NCI-H2081 treated with DMSO at 0.1 percent for 48 hours (cell line): ENCODE measurements around the gene LRP1B.
"Not testable (repeated sequence)": the region's sequence is repeated elsewhere in the genome, so short reads cannot be mapped to it uniquely, and the experiment has no call there.

Experiments
- DNase-seq: peaks from one replicate; lab custom pipeline; 2025; lab: John Stamatoyannopoulos, UW

Gene LRP1B

DNA sequence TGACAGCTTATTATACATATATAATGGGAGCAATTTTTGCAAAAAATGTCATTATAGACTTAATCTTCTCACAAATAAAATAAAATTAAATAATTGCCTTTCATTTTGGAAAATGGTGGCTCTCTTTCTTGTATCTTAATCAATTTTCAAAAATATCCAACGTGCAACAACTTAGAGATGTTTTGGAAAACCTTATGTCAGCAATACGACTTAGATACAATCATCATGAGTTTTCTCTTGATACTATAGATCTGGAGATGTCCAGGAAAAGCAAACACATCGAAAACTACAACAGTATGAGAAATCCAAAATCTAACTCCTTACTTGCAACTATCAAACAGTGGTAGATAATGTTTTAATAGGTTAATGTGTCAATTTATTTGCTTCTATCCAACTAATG is 1529.0 kb downstream of the LRP1B start:
- no peak for DNase-seq

- no peak for DNase-seq
These were observed 1529.5 kb downstream of the LRP1B start for GRCh38 chr2:140601342-140601741.

DNA sequence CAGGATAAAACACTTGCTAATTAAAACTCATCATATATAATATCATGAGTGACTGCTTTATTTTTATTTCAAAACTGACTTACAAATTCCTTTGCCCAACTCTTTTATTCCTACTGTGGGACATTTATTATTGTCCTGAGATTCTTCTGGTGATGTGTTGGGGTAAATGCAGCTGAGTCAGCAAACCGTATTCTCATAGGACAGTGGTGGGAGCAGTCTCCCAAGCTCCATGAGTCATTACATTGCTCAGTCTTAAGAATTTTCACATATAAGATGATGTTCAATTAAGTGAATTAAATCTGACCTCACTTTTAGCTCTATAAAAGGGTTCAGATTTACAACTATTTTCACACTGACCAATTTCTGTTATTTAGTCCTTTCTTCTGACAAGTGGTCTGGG is 1530.7 kb downstream of the LRP1B start:
- DNase-seq, result no peak

DNA sequence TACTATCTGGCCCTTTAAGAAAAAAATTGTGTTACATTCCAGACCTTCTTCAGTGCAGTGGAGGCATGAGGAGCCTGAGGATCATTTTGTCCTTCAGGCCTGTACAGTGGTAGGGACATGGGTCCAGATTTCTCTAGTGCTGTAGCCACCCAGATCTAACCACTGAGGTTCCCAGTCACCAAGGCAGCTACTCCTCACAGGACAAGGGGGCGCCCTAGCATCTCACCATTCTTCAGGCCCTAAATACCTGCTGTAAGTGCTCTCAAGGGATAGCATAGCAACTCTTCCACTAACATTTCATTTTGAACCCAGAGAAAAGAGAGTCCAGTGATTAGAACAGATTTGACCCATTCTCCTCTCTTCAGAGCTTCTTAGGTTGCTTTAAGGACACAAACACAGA is 1533.0 kb downstream of the LRP1B start:
- no peak for DNase-seq

GRCh38 chr2:140597205-140597604 is 1533.6 kb downstream of the LRP1B start:
- DNase-seq, result no peak

- DNase-seq, result no peak
These were observed 1534.4 kb downstream of the LRP1B start for GRCh38 chr2:140596447-140596846.

GRCh38 chr2:140595107-140595506 is 1535.7 kb downstream of the LRP1B start:
- DNase-seq, result no peak

DNA sequence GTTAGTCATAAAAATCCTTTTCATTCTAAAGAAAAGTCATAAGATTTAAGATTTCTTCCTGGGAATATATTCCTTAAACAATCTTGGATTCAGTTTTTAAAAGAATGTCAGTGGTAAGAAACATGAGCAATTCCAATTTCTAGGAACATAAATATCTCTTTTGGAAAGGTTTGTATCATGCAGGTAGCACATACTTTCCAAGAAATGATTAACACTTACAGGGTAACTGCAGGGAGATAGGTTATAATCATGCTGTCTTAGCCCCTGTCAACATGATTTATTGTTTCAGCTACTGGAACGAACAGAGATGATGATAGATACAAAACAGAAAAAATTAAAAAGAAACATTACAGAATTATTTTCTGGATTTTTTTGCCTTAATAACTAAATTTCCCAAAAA is 1537.7 kb downstream of the LRP1B start:
- no peak for DNase-seq

GRCh38 chr2:140589696-140590095 is 1541.1 kb downstream of the LRP1B start:
- no peak for DNase-seq

- DNase-seq, result no peak
These were observed 1541.5 kb downstream of the LRP1B start for GRCh38 chr2:140589273-140589672.

- DNase-seq, result no peak
These were observed 1544.4 kb downstream of the LRP1B start for GRCh38 chr2:140586379-140586778.

GRCh38 chr2:140585016-140585415 is 1545.8 kb downstream of the LRP1B start:
- DNase-seq, result no peak

DNA sequence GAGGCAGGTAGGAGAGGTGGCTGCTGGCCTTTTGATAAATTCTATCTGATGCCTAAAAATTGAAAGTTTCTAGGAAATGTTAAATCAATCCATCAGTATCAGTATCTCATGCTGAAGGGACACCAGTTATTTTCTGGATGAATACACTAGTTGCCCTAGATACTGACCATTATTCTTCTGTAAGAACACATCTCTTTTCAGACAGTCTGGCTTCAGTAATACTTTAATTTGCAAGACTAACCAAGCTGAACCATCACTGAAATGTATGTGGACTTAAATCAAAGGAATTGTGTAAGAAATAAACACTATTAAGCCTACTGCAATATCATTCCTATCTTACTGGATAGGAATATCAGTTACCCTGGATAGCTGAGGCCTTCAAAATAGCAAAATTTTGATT is 1546.3 kb downstream of the LRP1B start:
- DNase-seq, result no peak

- DNase-seq, result no peak
These were observed 1550.2 kb downstream of the LRP1B start for GRCh38 chr2:140580532-140581151.

DNA sequence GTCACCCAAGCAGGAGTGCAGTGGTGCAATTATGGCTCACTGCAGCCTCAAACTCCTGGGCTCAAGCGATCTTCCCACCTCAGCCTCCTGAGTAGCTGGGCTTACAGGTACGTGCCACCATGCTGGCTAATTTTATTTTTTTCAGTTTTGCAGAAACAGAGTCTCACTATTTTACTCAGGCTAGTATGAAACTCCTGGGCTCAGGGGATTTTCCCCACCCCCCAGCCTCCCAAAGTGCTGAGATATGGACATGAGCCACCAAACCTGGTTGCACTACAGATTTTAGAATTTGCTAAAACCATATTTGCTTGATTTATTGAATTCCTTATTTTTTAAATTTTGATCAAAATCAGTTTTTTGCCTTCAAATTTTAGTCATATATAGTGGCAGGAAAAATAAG is 1553.4 kb downstream of the LRP1B start:
- no peak for DNase-seq

DNA sequence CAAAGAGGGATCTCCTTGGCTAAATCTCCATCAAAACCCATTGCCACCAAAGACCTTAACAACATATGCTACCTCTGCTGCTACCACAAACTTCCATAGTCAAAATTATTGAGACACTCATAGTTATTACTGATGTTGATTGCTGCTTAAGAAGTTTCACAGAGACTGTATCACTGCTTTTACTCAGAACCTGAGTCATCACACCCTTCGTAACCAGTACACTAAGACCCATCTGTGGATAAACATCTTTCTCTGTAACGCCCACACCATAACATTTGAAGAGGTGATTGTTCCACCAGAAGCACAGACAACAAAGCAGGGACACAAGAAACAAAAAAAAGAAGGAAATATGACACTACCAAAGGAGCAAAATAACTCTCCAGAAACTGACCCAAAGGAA is 1563.1 kb downstream of the LRP1B start:
- DNase-seq, result no peak

DNA sequence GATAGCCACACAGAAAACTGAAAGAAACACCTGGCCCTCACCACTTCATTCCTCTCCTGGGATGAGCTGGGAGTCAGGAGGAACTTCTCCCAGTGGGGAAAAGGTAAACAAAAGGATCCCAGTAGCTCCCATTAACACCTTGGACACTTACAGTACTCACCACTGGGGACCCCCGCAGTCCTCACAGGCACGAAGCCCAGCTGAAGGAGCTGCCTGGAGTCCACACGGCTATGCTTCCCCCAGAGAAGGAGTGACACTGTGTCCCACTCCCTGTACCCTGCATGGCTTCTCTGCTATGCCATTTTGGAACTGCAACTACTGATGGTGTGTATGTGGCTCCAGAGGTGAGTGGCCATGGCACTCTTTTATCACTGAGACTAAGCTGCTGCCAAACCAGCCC is 1565.1 kb downstream of the LRP1B start:
- no peak for DNase-seq

DNA sequence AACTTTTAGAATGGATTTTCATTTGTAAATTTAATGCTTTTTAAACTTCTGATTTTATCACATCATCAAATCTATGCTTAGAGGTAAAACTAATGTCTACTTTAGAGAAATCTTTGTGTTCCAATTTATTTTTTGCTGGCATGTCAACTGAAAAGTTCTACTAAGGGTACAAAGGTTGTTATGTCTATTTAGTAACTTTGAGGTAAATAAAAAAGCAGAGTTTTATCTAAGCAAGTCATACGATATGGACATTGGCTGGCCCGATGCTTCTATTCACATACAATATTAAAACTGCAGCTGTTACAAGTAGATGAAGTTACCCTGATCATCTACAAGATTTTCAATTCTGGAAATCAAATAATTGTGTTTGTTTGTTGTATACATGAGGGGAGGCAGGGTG is 1575.1 kb downstream of the LRP1B start:
- no peak for DNase-seq

DNA sequence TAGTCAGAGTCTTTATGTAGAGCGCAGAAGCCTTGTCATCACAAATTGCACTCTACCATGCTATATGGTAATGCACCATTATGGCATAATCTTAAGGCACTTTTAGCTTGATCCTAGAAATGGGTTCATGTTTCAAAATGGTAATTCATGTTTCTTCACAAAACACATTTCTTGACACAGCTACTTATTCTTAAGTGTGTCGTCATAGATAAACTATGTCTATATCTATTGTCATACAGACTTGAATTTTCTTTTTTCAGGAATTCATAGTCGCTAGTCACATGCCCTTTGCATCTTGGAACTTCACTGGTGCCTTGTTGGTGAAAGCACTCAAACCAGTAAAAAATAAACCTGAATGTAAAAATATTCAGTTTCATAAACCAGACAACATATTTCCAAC is 1578.2 kb downstream of the LRP1B start:
- no peak for DNase-seq

DNA sequence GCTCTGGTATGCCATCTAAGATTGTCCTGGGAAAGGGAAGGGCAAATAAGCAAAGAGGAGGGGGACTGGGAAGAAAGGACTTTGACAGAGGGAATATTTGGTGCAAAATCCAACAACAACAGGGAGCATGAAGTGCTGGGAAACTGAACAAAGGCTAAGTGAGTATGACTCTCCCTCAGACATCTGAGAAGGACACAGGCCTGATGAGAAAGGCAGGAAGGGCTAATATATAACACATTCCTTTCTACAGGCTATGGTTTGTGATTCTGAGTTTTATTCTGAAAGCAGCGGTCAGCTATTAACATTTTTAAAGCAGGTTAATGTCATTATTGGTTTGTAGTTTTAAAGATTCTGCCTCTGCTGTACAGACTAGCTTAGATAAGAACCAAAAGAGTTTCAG is 1579.5 kb downstream of the LRP1B start:
- no peak for DNase-seq

DNA sequence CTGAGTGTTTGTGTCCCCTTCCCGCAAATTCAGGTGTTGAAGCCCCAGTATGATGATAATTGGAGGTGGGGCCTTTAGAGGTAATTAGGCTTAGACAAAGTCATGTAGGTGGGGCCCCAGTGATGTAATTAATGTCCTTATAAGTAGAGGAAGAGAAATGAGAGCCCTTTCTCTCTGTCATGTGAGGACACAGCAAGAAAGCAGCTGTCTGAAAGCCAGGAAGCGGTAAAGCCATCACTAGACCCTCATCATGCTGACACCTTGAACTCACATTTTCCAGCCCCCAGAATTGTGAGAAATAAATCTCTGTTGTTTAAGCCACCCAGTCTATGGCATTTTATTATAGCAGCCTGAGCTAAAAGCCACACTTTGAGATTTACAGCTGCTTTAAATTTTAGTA is 1580.0 kb downstream of the LRP1B start:
- DNase-seq, result no peak

GRCh38 chr2:140544769-140545168 is 1586.0 kb downstream of the LRP1B start:
- DNase-seq, result not testable (repeated sequence)

GRCh38 chr2:140542627-140543026 is 1588.2 kb downstream of the LRP1B start:
- no peak for DNase-seq

DNA sequence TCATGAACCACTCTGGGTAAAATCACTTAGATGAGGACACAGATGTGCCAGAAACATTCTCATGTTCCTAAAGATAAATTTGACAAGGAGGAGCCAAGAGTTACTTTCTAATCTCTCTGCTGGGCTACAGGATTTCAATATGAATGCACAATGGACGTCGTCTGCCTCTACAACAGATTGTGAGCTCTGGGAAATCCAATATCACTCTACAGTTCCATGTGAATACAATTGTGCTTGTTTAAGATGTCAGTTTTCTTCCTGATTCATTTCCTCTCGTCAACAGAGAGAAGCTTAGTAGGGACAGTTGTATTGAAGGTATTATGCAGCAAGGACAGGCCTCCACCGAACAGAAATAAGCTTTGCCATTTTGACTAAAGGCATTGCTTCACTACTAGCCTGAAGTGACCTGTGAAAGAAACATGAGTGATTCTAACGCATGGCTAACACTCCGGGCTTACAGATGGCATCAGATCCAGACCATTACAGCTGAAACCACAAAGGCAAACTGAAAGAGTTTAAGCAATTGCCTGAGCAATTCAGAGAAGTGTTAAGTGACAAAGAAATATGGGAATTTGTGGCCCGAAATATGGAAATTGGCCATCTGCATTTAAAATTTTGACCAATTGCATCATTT is 1591.5 kb downstream of the LRP1B start:
- DNase-seq, result no peak
